ENCODE data around the gene TEX28. TPM values are rescaled to one million over a fixed set of nuclear protein-coding genes. Genes with fewer than 3 reads are reported as not detected.
"Not testable (repeated sequence)": the region's sequence is repeated elsewhere in the genome, so short reads cannot be mapped to it uniquely, and the experiment has no call there.

Gene TEX28
- total and polyA plus RNA-seq, 5 donors: not detected

- WGBS: no CpG with 5 or more reads among the region's 11 CpGs
- not testable (repeated sequence) for ATAC-seq
These were observed 55.9 kb downstream of the TEX28 start for GRCh38 chrX:154238939-154239559.

GRCh38 chrX:154233620-154234019, 61.3 kb downstream of the TEX28 start:
- H3K27ac ChIP-seq (ENCODE audit: low read length); DNase-seq; ATAC-seq; H3K4me1 ChIP-seq (ENCODE audit: control insufficient read depth, insufficient read depth, low read length); H3K27me3 ChIP-seq (ENCODE audit: control insufficient read depth, insufficient read depth); H3K9me3 ChIP-seq (ENCODE audit: control insufficient read depth, low read length); intact Hi-C loops (cut with DNase I); H3K4me3 ChIP-seq (ENCODE audit: low read length): not testable (repeated sequence)
- no CpG with 5 or more reads among the region's 16 CpGs for WGBS

More at GRCh38 chrX:154238939-154239559, 55.9 kb downstream of the TEX28 start:
- H3K27me3 ChIP-seq (ENCODE audit: control insufficient read depth, insufficient read depth); H3K4me1 ChIP-seq (ENCODE audit: control insufficient read depth, insufficient read depth, low read length); intact Hi-C loops (cut with DNase I); H3K9me3 ChIP-seq (ENCODE audit: control insufficient read depth, low read length); H3K4me3 ChIP-seq (ENCODE audit: low read length); H3K27ac ChIP-seq (ENCODE audit: low read length): not testable (repeated sequence)
- peak in 1 of 3 donors; percentile 1 for DNase-seq

- H3K27me3 ChIP-seq (ENCODE audit: control insufficient read depth, insufficient read depth); H3K27ac ChIP-seq (ENCODE audit: low read length); H3K4me3 ChIP-seq (ENCODE audit: low read length); DNase-seq; intact Hi-C loops (cut with DNase I); H3K4me1 ChIP-seq (ENCODE audit: control insufficient read depth, insufficient read depth, low read length); H3K9me3 ChIP-seq (ENCODE audit: control insufficient read depth, low read length): not testable (repeated sequence)
- no CpG with 5 or more reads among the region's 3 CpGs for WGBS
- ATAC-seq: peak; percentile 64 to 85
These were observed 63.5 kb downstream of the TEX28 start for GRCh38 chrX:154231443-154231842.

- H3K4me1 ChIP-seq (ENCODE audit: control insufficient read depth, insufficient read depth, low read length); H3K9me3 ChIP-seq (ENCODE audit: control insufficient read depth, low read length); ATAC-seq; DNase-seq; intact Hi-C loops (cut with DNase I); H3K4me3 ChIP-seq (ENCODE audit: low read length); H3K27me3 ChIP-seq (ENCODE audit: control insufficient read depth, insufficient read depth); H3K27ac ChIP-seq (ENCODE audit: low read length): not testable (repeated sequence)
- no CpG with 5 or more reads among the region's 9 CpGs for WGBS
These were observed 68.2 kb downstream of the TEX28 start for GRCh38 chrX:154226706-154227105.

- intact Hi-C loops (cut with DNase I); H3K9me3 ChIP-seq (ENCODE audit: control insufficient read depth, low read length); DNase-seq; H3K27me3 ChIP-seq (ENCODE audit: control insufficient read depth, insufficient read depth); H3K27ac ChIP-seq (ENCODE audit: low read length); H3K4me1 ChIP-seq (ENCODE audit: control insufficient read depth, insufficient read depth, low read length); H3K4me3 ChIP-seq (ENCODE audit: low read length); ATAC-seq: not testable (repeated sequence)
- no CpG with 5 or more reads among the region's 6 CpGs for WGBS
These were observed 69.6 kb downstream of the TEX28 start for GRCh38 chrX:154225292-154225691.

Other genes with a start within 250 kb of the TEX28 start
- gene MECP2, start 197.4 kb downstream of the TEX28 start, total RNA-seq: 10 to 100 TPM; 41.2 to 50.2 (median 45.2) TPM
- gene MECP2, start 197.4 kb downstream of the TEX28 start, polyA plus RNA-seq: 34.9 TPM
- gene OPN1LW, start 150.9 kb downstream of the TEX28 start, total RNA-seq: not detected
- gene OPN1LW, start 150.9 kb downstream of the TEX28 start, polyA plus RNA-seq: not detected
- not detected for gene OPN1MW, start 112.5 kb downstream of the TEX28 start, total RNA-seq
- gene OPN1MW, start 112.5 kb downstream of the TEX28 start, polyA plus RNA-seq: not detected
- not detected for gene OPN1MW2, start 75.4 kb downstream of the TEX28 start, total RNA-seq
- not detected for gene OPN1MW2, start 75.4 kb downstream of the TEX28 start, polyA plus RNA-seq
- gene OPN1MW3, start 37.5 kb downstream of the TEX28 start, total RNA-seq: not detected
- not detected for gene OPN1MW3, start 37.5 kb downstream of the TEX28 start, polyA plus RNA-seq
- 10 to 100 TPM in 1 of 4 donors, 1 to 10 TPM in 3; 5.5 to 11.9 (median 9.1) TPM for gene TKTL1, start 671 bp upstream of the TEX28 start, total RNA-seq
- 6.0 TPM for gene TKTL1, start 671 bp upstream of the TEX28 start, polyA plus RNA-seq
- gene FLNA, start 79.5 kb upstream of the TEX28 start, total RNA-seq: 100 to 1,000 TPM; 262 to 363 (median 298) TPM
- 271 TPM for gene FLNA, start 79.5 kb upstream of the TEX28 start, polyA plus RNA-seq
- gene EMD, start 84.2 kb upstream of the TEX28 start, total RNA-seq: 10 to 100 TPM; 58.5 to 72.9 (median 60.0) TPM
- gene EMD, start 84.2 kb upstream of the TEX28 start, polyA plus RNA-seq: 86.1 TPM
- gene RPL10, start 103.3 kb upstream of the TEX28 start, total RNA-seq: 1,000 to 10,000 TPM; 2,034 to 2,544 (median 2,211) TPM
- gene RPL10, start 103.3 kb upstream of the TEX28 start, polyA plus RNA-seq: 2,857 TPM
- gene DNASE1L1, start 114.1 kb upstream of the TEX28 start, total RNA-seq: 10 to 100 TPM; 47.3 to 52.6 (median 51.2) TPM
- gene DNASE1L1, start 114.1 kb upstream of the TEX28 start, polyA plus RNA-seq: 60.5 TPM
- gene TAFAZZIN, start 116.4 kb upstream of the TEX28 start, total RNA-seq: 10 to 100 TPM; 38.0 to 45.0 (median 39.0) TPM
- 43.9 TPM for gene TAFAZZIN, start 116.4 kb upstream of the TEX28 start, polyA plus RNA-seq
- 10 to 100 TPM; 73.7 to 83.8 (median 77.4) TPM for gene ATP6AP1, start 133.6 kb upstream of the TEX28 start, total RNA-seq
- gene ATP6AP1, start 133.6 kb upstream of the TEX28 start, polyA plus RNA-seq: 63.1 TPM
- 10 to 100 TPM; 82.7 to 99.3 (median 96.9) TPM for gene GDI1, start 142.0 kb upstream of the TEX28 start, total RNA-seq
- 102 TPM for gene GDI1, start 142.0 kb upstream of the TEX28 start, polyA plus RNA-seq
- 10 to 100 TPM; 48.6 to 54.0 (median 53.0) TPM for gene FAM50A, start 149.0 kb upstream of the TEX28 start, total RNA-seq
- 88.7 TPM for gene FAM50A, start 149.0 kb upstream of the TEX28 start, polyA plus RNA-seq
- gene PLXNA3, start 163.2 kb upstream of the TEX28 start, total RNA-seq: 10 to 100 TPM; 26.5 to 34.0 (median 29.6) TPM
- gene PLXNA3, start 163.2 kb upstream of the TEX28 start, polyA plus RNA-seq: 12.2 TPM
- gene LAGE3, start 184.2 kb upstream of the TEX28 start, total RNA-seq: 10 to 100 TPM; 16.3 to 22.0 (median 19.5) TPM
- gene LAGE3, start 184.2 kb upstream of the TEX28 start, polyA plus RNA-seq: 25.8 TPM
- gene UBL4A, start 191.5 kb upstream of the TEX28 start, total RNA-seq: 10 to 100 TPM; 51.1 to 62.1 (median 60.3) TPM
- gene UBL4A, start 191.5 kb upstream of the TEX28 start, polyA plus RNA-seq: 43.6 TPM
- 10 to 100 TPM; 14.4 to 18.9 (median 15.5) TPM for gene SLC10A3, start 195.5 kb upstream of the TEX28 start, total RNA-seq
- gene SLC10A3, start 195.5 kb upstream of the TEX28 start, polyA plus RNA-seq: 17.3 TPM
- 10 to 100 TPM; 55.4 to 60.8 (median 58.9) TPM for gene FAM3A, start 221.1 kb upstream of the TEX28 start, total RNA-seq
- gene FAM3A, start 221.1 kb upstream of the TEX28 start, polyA plus RNA-seq: 68.6 TPM

Measured in right cardiac atrium (tissue), 5 donors.